WTC11 (cell line): ENCODE measurements around the gene CNP. TPM values are rescaled to one million over a fixed set of nuclear protein-coding genes. Genes with fewer than 3 reads are reported as not detected.

Experiments
- ATAC-seq: fragments of 200-7000 bp; cut with Tn5 transposase; 2 replicates; pipeline ENCODE4 v1.10.0; 2021; ENCODE audit warnings: mild to moderate bottlenecking, moderate library complexity
- CTCF ChIA-PET: fragments of 300-600 bp; sonication (Branson Sonifier 250); formaldehyde crosslinking; loops from one replicate; lab custom pipeline; 2021; ENCODE audit warnings: antibody characterized with exemption; lab: Charles Lee
- POLR2A ChIA-PET: fragments of 350-600 bp; sonication (Branson Sonifier 250); formaldehyde crosslinking; loops from one replicate; lab custom pipeline; 2021; ENCODE audit warnings: antibody characterized with exemption; lab: Charles Lee
- DNase-seq: peaks from one replicate; pipeline ENCODE4 v3.0.0; 2021; ENCODE audit warnings: low spot score
- H3K27ac Mint-ChIP-seq: 2 replicates; pipeline ENCODE4 v1.8.0; 2021; ENCODE audit warnings: mixed read lengths
- H3K27me3 Mint-ChIP-seq: 2 replicates; pipeline ENCODE4 v1.8.0; 2021; ENCODE audit warnings: low read depth, mild to moderate bottlenecking, moderate library complexity, mixed read lengths
- H3K36me3 Mint-ChIP-seq: 2 replicates; pipeline ENCODE4 v1.8.0; 2021; ENCODE audit warnings: mixed read lengths
- H3K4me1 Mint-ChIP-seq: 2 replicates; pipeline ENCODE4 v1.8.0; 2022; ENCODE audit warnings: mixed read lengths
- H3K4me3 Mint-ChIP-seq: 2 replicates; pipeline ENCODE4 v1.8.0; 2021; ENCODE audit warnings: mild to moderate bottlenecking, moderate library complexity, mixed read lengths
- H3K9me3 Mint-ChIP-seq: 2 replicates; pipeline ENCODE4 v1.8.0; 2021; ENCODE audit warnings: mixed read lengths
- NFYB ChIP-seq: sonication (generic); formaldehyde crosslinking; conservative IDR thresholded peaks from 2 replicates; pipeline ENCODE4 v1.8.0; 2022; ENCODE audit warnings: low read depth, missing genetic modification reagents
- SMAD4 ChIP-seq: sonication (generic); formaldehyde crosslinking; IDR thresholded peaks from 2 replicates; pipeline ENCODE4 v1.8.0; 2022; ENCODE audit warnings: mild to moderate bottlenecking, missing genetic modification reagents
- TCF7 ChIP-seq: sonication (generic); formaldehyde crosslinking; IDR thresholded peaks from 2 replicates; pipeline ENCODE4 v1.8.0; 2022; ENCODE audit warnings: mild to moderate bottlenecking, low read depth, missing genetic modification reagents, moderate library complexity
- ZNF416 ChIP-seq: fragments of 250-450 bp; sonication (Bioruptor Pico); IDR thresholded peaks from 2 replicates; pipeline ENCODE4 v1.9.0; 2021; ENCODE audit warnings: mild to moderate bottlenecking, inconsistent platforms
- total RNA-seq: library from RNA; stranded (reverse); gene quantifications from 3 replicates; pipeline ENCODE4 v1.2.3, GENCODE V29; 2021
- TF ChIP-seq, protein P1 (sequence below): sonication (generic); formaldehyde crosslinking; IDR thresholded peaks from 2 replicates; pipeline ENCODE4 v1.8.0; 2022; ENCODE audit warnings: missing genetic modification reagents
- TF ChIP-seq, protein P2 (sequence below): sonication (generic); formaldehyde crosslinking; IDR thresholded peaks from 2 replicates; pipeline ENCODE4 v1.8.0; 2023; ENCODE audit warnings: mild to moderate bottlenecking, missing genetic modification reagents
- TF ChIP-seq, protein P3 (sequence below): sonication (generic); formaldehyde crosslinking; IDR thresholded peaks from 2 replicates; pipeline ENCODE4 v1.8.0; 2022; ENCODE audit warnings: mild to moderate bottlenecking, missing genetic modification reagents

CNP gene
- total RNA-seq, 1 experiment from 2014 or later, result 52.5 TPM

- ATAC-seq (no peak), DNase-seq (no peak)
- no peak overlapping the region for H3K4me3 Mint-ChIP-seq
- peaks cover 27% of the 10 kb centered on the region for H3K36me3 Mint-ChIP-seq
- H3K27ac Mint-ChIP-seq, result no peak overlapping the region
- no peaks in the 10 kb centered on the region for H3K9me3 Mint-ChIP-seq
- TF ChIP-seq NFYB (CRISPR knock-in tag), result no peak
- TF ChIP-seq ZNF416 (CRISPR knock-in tag), result no peak
- TF ChIP-seq TCF7 (CRISPR knock-in tag), result no peak
- TF ChIP-seq, protein P1, sequence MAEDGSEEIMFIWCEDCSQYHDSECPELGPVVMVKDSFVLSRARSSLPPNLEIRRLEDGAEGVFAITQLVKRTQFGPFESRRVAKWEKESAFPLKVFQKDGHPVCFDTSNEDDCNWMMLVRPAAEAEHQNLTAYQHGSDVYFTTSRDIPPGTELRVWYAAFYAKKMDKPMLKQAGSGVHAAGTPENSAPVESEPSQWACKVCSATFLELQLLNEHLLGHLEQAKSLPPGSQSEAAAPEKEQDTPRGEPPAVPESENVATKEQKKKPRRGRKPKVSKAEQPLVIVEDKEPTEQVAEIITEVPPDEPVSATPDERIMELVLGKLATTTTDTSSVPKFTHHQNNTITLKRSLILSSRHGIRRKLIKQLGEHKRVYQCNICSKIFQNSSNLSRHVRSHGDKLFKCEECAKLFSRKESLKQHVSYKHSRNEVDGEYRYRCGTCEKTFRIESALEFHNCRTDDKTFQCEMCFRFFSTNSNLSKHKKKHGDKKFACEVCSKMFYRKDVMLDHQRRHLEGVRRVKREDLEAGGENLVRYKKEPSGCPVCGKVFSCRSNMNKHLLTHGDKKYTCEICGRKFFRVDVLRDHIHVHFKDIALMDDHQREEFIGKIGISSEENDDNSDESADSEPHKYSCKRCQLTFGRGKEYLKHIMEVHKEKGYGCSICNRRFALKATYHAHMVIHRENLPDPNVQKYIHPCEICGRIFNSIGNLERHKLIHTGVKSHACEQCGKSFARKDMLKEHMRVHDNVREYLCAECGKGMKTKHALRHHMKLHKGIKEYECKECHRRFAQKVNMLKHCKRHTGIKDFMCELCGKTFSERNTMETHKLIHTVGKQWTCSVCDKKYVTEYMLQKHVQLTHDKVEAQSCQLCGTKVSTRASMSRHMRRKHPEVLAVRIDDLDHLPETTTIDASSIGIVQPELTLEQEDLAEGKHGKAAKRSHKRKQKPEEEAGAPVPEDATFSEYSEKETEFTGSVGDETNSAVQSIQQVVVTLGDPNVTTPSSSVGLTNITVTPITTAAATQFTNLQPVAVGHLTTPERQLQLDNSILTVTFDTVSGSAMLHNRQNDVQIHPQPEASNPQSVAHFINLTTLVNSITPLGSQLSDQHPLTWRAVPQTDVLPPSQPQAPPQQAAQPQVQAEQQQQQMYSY (CRISPR knock-in tag), result no peak
- TF ChIP-seq, protein P2, sequence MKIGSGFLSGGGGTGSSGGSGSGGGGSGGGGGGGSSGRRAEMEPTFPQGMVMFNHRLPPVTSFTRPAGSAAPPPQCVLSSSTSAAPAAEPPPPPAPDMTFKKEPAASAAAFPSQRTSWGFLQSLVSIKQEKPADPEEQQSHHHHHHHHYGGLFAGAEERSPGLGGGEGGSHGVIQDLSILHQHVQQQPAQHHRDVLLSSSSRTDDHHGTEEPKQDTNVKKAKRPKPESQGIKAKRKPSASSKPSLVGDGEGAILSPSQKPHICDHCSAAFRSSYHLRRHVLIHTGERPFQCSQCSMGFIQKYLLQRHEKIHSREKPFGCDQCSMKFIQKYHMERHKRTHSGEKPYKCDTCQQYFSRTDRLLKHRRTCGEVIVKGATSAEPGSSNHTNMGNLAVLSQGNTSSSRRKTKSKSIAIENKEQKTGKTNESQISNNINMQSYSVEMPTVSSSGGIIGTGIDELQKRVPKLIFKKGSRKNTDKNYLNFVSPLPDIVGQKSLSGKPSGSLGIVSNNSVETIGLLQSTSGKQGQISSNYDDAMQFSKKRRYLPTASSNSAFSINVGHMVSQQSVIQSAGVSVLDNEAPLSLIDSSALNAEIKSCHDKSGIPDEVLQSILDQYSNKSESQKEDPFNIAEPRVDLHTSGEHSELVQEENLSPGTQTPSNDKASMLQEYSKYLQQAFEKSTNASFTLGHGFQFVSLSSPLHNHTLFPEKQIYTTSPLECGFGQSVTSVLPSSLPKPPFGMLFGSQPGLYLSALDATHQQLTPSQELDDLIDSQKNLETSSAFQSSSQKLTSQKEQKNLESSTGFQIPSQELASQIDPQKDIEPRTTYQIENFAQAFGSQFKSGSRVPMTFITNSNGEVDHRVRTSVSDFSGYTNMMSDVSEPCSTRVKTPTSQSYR (CRISPR knock-in tag), result no peak
- TF ChIP-seq SMAD4 (CRISPR knock-in tag), result no peak
- TF ChIP-seq, protein P3, sequence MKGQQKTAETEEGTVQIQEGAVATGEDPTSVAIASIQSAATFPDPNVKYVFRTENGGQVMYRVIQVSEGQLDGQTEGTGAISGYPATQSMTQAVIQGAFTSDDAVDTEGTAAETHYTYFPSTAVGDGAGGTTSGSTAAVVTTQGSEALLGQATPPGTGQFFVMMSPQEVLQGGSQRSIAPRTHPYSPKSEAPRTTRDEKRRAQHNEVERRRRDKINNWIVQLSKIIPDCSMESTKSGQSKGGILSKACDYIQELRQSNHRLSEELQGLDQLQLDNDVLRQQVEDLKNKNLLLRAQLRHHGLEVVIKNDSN, result no peak
- POLR2A ChIA-PET, result interaction anchor here (0.6 to 3.7 kb wide), 2 partner anchors 10 to 56 kb away, joined by 6 to 13 read pairs; partner anchors contain the start of gene DNAJC7
- peaks cover 11% of the 10 kb centered on the region for H3K4me1 Mint-ChIP-seq
- CTCF ChIA-PET, result interaction anchor here (0.5 to 9.6 kb wide), 19 partner anchors 10 to 500 kb away, joined by 3 to 138 read pairs (median 20); partner anchors contain the start of genes DHX58, DNAJC7, KAT2A and NKIRAS2
- peaks cover 3% of the 10 kb centered on the region; the same call in 1 of the 2 replicates for H3K27me3 Mint-ChIP-seq
Observed at GRCh38 chr17:42026857-42027589, 60.4 kb downstream of the CNP start.

Other genes with a start within 250 kb of the CNP start
- gene HAP1, start 232.2 kb upstream of the CNP start, total RNA-seq, result 4.4 to 5.0 TPM (median 4.4 TPM) in 3 replicates
- gene JUP, start 180.1 kb upstream of the CNP start, total RNA-seq, result 93.5 to 103 TPM (median 100 TPM) in 3 replicates
- gene P3H4, start 154.8 kb upstream of the CNP start, total RNA-seq, result 32.1 to 34.6 TPM (median 33.5 TPM) in 3 replicates
- 227 to 243 TPM (median 232 TPM) in 3 replicates for gene FKBP10, start 153.8 kb upstream of the CNP start, total RNA-seq
- gene NT5C3B, start 130.6 kb upstream of the CNP start, total RNA-seq, result 58.1 to 62.9 TPM (median 59.4 TPM) in 3 replicates
- 0.14 to 0.35 TPM (median 0.14 TPM) in 3 replicates for gene KLHL10, start 129.0 kb upstream of the CNP start, total RNA-seq
- 13.4 to 15.0 TPM (median 14.7 TPM) in 3 replicates for gene KLHL11, start 101.4 kb upstream of the CNP start, total RNA-seq
- 312 to 350 TPM (median 316 TPM) in 3 replicates for gene ACLY, start 47.8 kb upstream of the CNP start, total RNA-seq
- 1.2 to 2.1 TPM (median 1.9 TPM) in 3 replicates for gene ODAD4, start 36.2 kb upstream of the CNP start, total RNA-seq
- gene DNAJC7, start 50.6 kb downstream of the CNP start, total RNA-seq, result 111 to 140 TPM (median 114 TPM) in 3 replicates
- 31.9 to 37.3 TPM (median 36.1 TPM) in 3 replicates for gene NKIRAS2, start 53.3 kb downstream of the CNP start, total RNA-seq
- 1.9 to 2.8 TPM (median 2.5 TPM) in 3 replicates for gene C17orf113, start 83.8 kb downstream of the CNP start, total RNA-seq
- 3.1 to 4.5 TPM (median 3.7 TPM) in 3 replicates for gene ZNF385C, start 131.7 kb downstream of the CNP start, total RNA-seq
- 6.3 to 7.6 TPM (median 7.3 TPM) in 3 replicates for gene DHX58, start 145.9 kb downstream of the CNP start, total RNA-seq
- 44.8 to 54.0 TPM (median 52.7 TPM) in 3 replicates for gene KAT2A, start 154.6 kb downstream of the CNP start, total RNA-seq
- 0.30 to 0.57 TPM (median 0.46 TPM) in 3 replicates for gene HSPB9, start 156.0 kb downstream of the CNP start, total RNA-seq
- 74.3 to 84.8 TPM (median 84.1 TPM) in 3 replicates for gene RAB5C, start 188.2 kb downstream of the CNP start, total RNA-seq
- gene KCNH4, start 214.3 kb downstream of the CNP start, total RNA-seq, result 0.24 to 0.46 TPM (median 0.34 TPM) in 3 replicates
- not detected in 3 replicates for gene HCRT, start 218.7 kb downstream of the CNP start, total RNA-seq
- 7.5 to 11.1 TPM (median 11.1 TPM) in 3 replicates for gene GHDC, start 227.7 kb downstream of the CNP start, total RNA-seq